Fibroblast of lung (primary cell): Measurements from ENCODE around the gene NAA38.

Experiments used
- EZH2 ChIP-seq: IDR thresholded peaks from 2 replicates; pipeline ENCODE4 v1.5.1; 2012; ENCODE audit warnings: low read length, control low read depth, mild to moderate bottlenecking; ENCODE audit errors: missing control alignments
- TF ChIP-seq, protein P1 (sequence below), 2 donors: IDR thresholded peaks in 1 of 2; conservative IDR thresholded peaks in 1 of 2; 1 replicate in 1 of 2; 2 replicates in 1 of 2; pipeline ENCODE4 v1.5.1; 2011 to 2012; ENCODE audit warnings: low read length in 2 of 2, control low read depth in 1 of 2, inconsistent platforms in 1 of 2, low read depth in 1 of 2, mild to moderate bottlenecking in 1 of 2

DNA sequence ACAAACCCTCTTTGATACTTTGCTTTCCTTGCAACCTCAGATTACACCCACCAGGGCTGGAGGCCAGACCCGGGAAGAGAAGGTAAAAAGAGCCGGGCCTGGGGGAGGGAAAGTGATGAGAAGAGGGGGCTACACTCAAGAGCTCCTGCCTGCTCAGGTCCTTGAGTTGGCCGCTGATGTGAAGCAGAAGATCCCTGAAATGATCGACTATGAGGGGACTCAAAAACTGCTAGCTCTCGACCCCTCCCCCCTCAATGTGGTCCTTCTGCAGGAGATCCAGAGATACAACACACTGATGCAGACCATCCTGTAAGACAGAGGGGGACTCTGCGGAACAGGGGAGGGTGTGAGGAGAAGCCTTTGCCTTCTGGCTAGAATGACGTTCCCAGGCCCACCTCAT, 26.1 kb downstream of the NAA38 start:
- TF ChIP-seq, protein P1, sequence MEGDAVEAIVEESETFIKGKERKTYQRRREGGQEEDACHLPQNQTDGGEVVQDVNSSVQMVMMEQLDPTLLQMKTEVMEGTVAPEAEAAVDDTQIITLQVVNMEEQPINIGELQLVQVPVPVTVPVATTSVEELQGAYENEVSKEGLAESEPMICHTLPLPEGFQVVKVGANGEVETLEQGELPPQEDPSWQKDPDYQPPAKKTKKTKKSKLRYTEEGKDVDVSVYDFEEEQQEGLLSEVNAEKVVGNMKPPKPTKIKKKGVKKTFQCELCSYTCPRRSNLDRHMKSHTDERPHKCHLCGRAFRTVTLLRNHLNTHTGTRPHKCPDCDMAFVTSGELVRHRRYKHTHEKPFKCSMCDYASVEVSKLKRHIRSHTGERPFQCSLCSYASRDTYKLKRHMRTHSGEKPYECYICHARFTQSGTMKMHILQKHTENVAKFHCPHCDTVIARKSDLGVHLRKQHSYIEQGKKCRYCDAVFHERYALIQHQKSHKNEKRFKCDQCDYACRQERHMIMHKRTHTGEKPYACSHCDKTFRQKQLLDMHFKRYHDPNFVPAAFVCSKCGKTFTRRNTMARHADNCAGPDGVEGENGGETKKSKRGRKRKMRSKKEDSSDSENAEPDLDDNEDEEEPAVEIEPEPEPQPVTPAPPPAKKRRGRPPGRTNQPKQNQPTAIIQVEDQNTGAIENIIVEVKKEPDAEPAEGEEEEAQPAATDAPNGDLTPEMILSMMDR (conservative IDR thresholded peaks at IDR 0.05 in 1 of 2, IDR thresholded peaks at IDR 0.05 in 1 of 2; ENCODE audit: low read depth in 1 of 2, low read length in 2 of 2): no peak
- TF ChIP-seq EZH2: no peak
